Measurements from ENCODE around the gene NUP93.

- TF ChIP-seq CTCF (tag by site-specific recombination; IDR thresholded peaks at IDR 0.05) (no peak), KLF16 (tag by site-specific recombination; IDR thresholded peaks at IDR 0.05) (no peak), ZNF24 (tag by site-specific recombination; IDR thresholded peaks at IDR 0.05) (no peak), ZNF561 (tag by site-specific recombination; IDR thresholded peaks at IDR 0.05; ENCODE audit: borderline replicate concordance) (no peak), REST (tag by site-specific recombination; IDR thresholded peaks at IDR 0.05) (no peak), ZNF335 (tag by site-specific recombination; conservative IDR thresholded peaks at IDR 0.05) (no peak)
Measured at GRCh38 chr16:56898847-56899246, 168.9 kb downstream of the NUP93 start.

Data from HEK293 (cell line).